Mucosa of rectum (tissue), 2 donors: ENCODE results near the gene BIN1.
"Not testable (repeated sequence)": the region's sequence is repeated elsewhere in the genome, so short reads cannot be mapped to it uniquely, and the experiment has no call there.

Experiments used
- H3K27ac ChIP-seq, 2 donors: one replicate each; pipeline ENCODE4 v1.7.0; 2013; ENCODE audit warnings: inconsistent platforms in 2 of 2, low read depth in 2 of 2, low read length in 2 of 2
- H3K27me3 ChIP-seq, 2 donors: one replicate each; pipeline ENCODE4 v1.7.0; 2013; ENCODE audit warnings: low read length in 2 of 2; ENCODE audit not compliant: control insufficient read depth in 2 of 2, insufficient read depth in 2 of 2
- H3K36me3 ChIP-seq, 2 donors: one replicate each; pipeline ENCODE4 v1.7.0; 2013; ENCODE audit warnings: low read length in 2 of 2; ENCODE audit not compliant: control insufficient read depth in 2 of 2, insufficient read depth in 2 of 2
- H3K4me1 ChIP-seq, 2 donors: one replicate each; pipeline ENCODE4 v1.7.0; 2013; ENCODE audit warnings: low read length in 2 of 2, mild to moderate bottlenecking in 1 of 2; ENCODE audit not compliant: control insufficient read depth in 2 of 2, insufficient read depth in 2 of 2
- H3K4me3 ChIP-seq, 2 donors: one replicate each; pipeline ENCODE4 v1.7.0; 2013; ENCODE audit warnings: low read length in 2 of 2
- H3K9ac ChIP-seq, 2 donors: one replicate each; pipeline ENCODE4 v1.7.0; 2013; ENCODE audit warnings: low read length in 2 of 2, low read depth in 1 of 2, mild to moderate bottlenecking in 1 of 2
- H3K9me3 ChIP-seq, 2 donors: one replicate each; pipeline ENCODE4 v1.7.0; 2013; ENCODE audit warnings: low read length in 2 of 2; ENCODE audit not compliant: control insufficient read depth in 2 of 2
- donor health status: healthy.
- donor health status: Normal muscosa, but diverticular disease.

Gene BIN1

GRCh38 chr2:127120408-127120807, 13.5 kb upstream of the BIN1 start:
- not testable (repeated sequence) for H3K4me1 ChIP-seq, H3K36me3 ChIP-seq, H3K9ac ChIP-seq, H3K9me3 ChIP-seq, H3K4me3 ChIP-seq, H3K27me3 ChIP-seq, H3K27ac ChIP-seq

- Histone ChIP-seq H3K9ac (no peak overlapping the region), H3K27me3 (peaks cover 0 to 3% of the 10 kb centered on the region in 2 donors), H3K4me3 (no peak overlapping the region), H3K27ac (no peak overlapping the region), H3K36me3 (no peaks in the 10 kb centered on the region), H3K9me3 (no peaks in the 10 kb centered on the region), H3K4me1 (peaks cover 0 to 4% of the 10 kb centered on the region in 2 donors)
Measured at GRCh38 chr2:127118467-127118866, 11.5 kb upstream of the BIN1 start.

- peaks cover 0 to 4% of the 10 kb centered on the region in 2 donors for H3K4me1 ChIP-seq
- H3K36me3 ChIP-seq, result no peaks in the 10 kb centered on the region
- no peak overlapping the region for H3K4me3 ChIP-seq
- no peak overlapping the region for H3K27ac ChIP-seq
- no peak overlapping the region for H3K9ac ChIP-seq
- peaks cover 0 to 3% of the 10 kb centered on the region in 2 donors for H3K27me3 ChIP-seq
- no peaks in the 10 kb centered on the region for H3K9me3 ChIP-seq
Measured at GRCh38 chr2:127118038-127118437, 11.1 kb upstream of the BIN1 start.

GRCh38 chr2:127117603-127118002, 10.6 kb upstream of the BIN1 start:
- Histone ChIP-seq H3K27ac (no peak overlapping the region), H3K4me3 (no peak overlapping the region), H3K36me3 (no peaks in the 10 kb centered on the region), H3K27me3 (peaks cover 0 to 3% of the 10 kb centered on the region in 2 donors), H3K9me3 (no peaks in the 10 kb centered on the region), H3K4me1 (peaks cover 0 to 4% of the 10 kb centered on the region in 2 donors), H3K9ac (no peak overlapping the region)

GRCh38 chr2:127115471-127116199, 8.7 kb upstream of the BIN1 start:
- H3K9ac ChIP-seq, result no peak overlapping the region
- H3K27me3 ChIP-seq, result peaks cover 0 to 3% of the 10 kb centered on the region in 2 donors
- H3K4me1 ChIP-seq, result peaks cover 0 to 4% of the 10 kb centered on the region in 2 donors
- no peaks in the 10 kb centered on the region for H3K36me3 ChIP-seq
- no peak overlapping the region for H3K4me3 ChIP-seq
- H3K9me3 ChIP-seq, result no peaks in the 10 kb centered on the region
- H3K27ac ChIP-seq, result no peak overlapping the region

GRCh38 chr2:127110985-127111384, 4.0 kb upstream of the BIN1 start:
- Histone ChIP-seq H3K4me3 (no peak overlapping the region), H3K27me3 (peaks cover 0 to 3% of the 10 kb centered on the region in 2 donors), H3K9me3 (no peaks in the 10 kb centered on the region), H3K4me1 (peaks cover 4 to 8% of the 10 kb centered on the region in 2 donors), H3K36me3 (no peaks in the 10 kb centered on the region), H3K9ac (no peak overlapping the region), H3K27ac (no peak overlapping the region)

- Histone ChIP-seq H3K9me3 (no peaks in the 10 kb centered on the region), H3K27ac (peak overlapping the region; percentile 77 to 83), H3K27me3 (no peaks in the 10 kb centered on the region), H3K9ac (peak overlapping the region; percentile 32 to 73), H3K36me3 (no peaks in the 10 kb centered on the region), H3K4me1 (peaks cover 12 to 21% of the 10 kb centered on the region in 2 donors), H3K4me3 (peak overlapping the region; percentile 66 to 84)
Measured at GRCh38 chr2:127108090-127108523, 1.2 kb upstream of the BIN1 start.

- H3K4me3 ChIP-seq, result peak overlapping the region; percentile 66 to 84
- H3K9ac ChIP-seq, result peak overlapping the region in 1 of 2 donors; percentile 73
- peak overlapping the region; percentile 77 to 83 for H3K27ac ChIP-seq
- no peaks in the 10 kb centered on the region for H3K27me3 ChIP-seq
- no peaks in the 10 kb centered on the region for H3K9me3 ChIP-seq
- H3K36me3 ChIP-seq, result no peaks in the 10 kb centered on the region
- peaks cover 13 to 22% of the 10 kb centered on the region in 2 donors for H3K4me1 ChIP-seq
Measured at GRCh38 chr2:127107622-127107999, 657 bp upstream of the BIN1 start.

GRCh38 chr2:127106457-127106990, 430 bp downstream of the BIN1 start:
- H3K4me3 ChIP-seq, result peak overlapping the region; percentile 66 to 84
- H3K27ac ChIP-seq, result peak overlapping the region; percentile 77 to 83
- no peaks in the 10 kb centered on the region for H3K27me3 ChIP-seq
- no peaks in the 10 kb centered on the region for H3K36me3 ChIP-seq
- peak overlapping the region; percentile 68 to 73 for H3K9ac ChIP-seq
- peaks cover 22% of the 10 kb centered on the region in 2 donors for H3K4me1 ChIP-seq
- H3K9me3 ChIP-seq, result no peaks in the 10 kb centered on the region

- H3K27me3 ChIP-seq, result no peaks in the 10 kb centered on the region
- H3K9ac ChIP-seq, result peak overlapping the region; percentile 68 to 73
- H3K4me1 ChIP-seq, result peaks cover 28 to 29% of the 10 kb centered on the region in 2 donors
- no peaks in the 10 kb centered on the region for H3K36me3 ChIP-seq
- peak overlapping the region; percentile 66 to 84 for H3K4me3 ChIP-seq
- H3K27ac ChIP-seq, result peak overlapping the region; percentile 77 to 83
- H3K9me3 ChIP-seq, result no peaks in the 10 kb centered on the region
Measured at GRCh38 chr2:127105656-127106456, 1.1 kb downstream of the BIN1 start.
